Heart right ventricle (tissue), 16 donors: ENCODE measurements around the gene MX1. TPM values are rescaled to one million over a fixed set of nuclear protein-coding genes. Genes with fewer than 3 reads are reported as not detected.

Experiments used
- ATAC-seq, 8 donors: fragments of 200-7000 bp; cut with Tn5 transposase; one replicate each; pipeline ENCODE4 v1.9.1; 2020; ENCODE audit warnings: mild to moderate bottlenecking in 8 of 8, moderate library complexity in 8 of 8, moderate number of reproducible peaks in 1 of 8
- DNase-seq, 2 donors: peaks; one replicate each; pipeline ENCODE4 v3.0.0-alpha.2; 2020
- H3K27ac ChIP-seq, 10 donors: fragments of 200-600 bp; sonication (generic) in 2 of 10; one replicate each; pipeline versions ENCODE4 v1.5.0 to v1.8.0; 2020 to 2022; ENCODE audit warnings: mild to moderate bottlenecking in 3 of 10
- H3K27me3 ChIP-seq, 7 donors: fragments of 200-600 bp; one replicate each; pipeline ENCODE4 v1.8.0; 2021 to 2022; ENCODE audit warnings: mild to moderate bottlenecking in 2 of 7
- H3K36me3 ChIP-seq, 9 donors: fragments of 200-600 bp; sonication (generic) in 1 of 9; one replicate each; pipeline versions ENCODE4 v1.5.0 to v1.8.0; 2020 to 2022; ENCODE audit warnings: mild to moderate bottlenecking in 2 of 9
- H3K4me1 ChIP-seq, 9 donors: fragments of 200-600 bp; sonication (generic) in 1 of 9; one replicate each; pipeline versions ENCODE4 v1.5.0 to v1.8.0; 2020 to 2022; ENCODE audit warnings: mild to moderate bottlenecking in 4 of 9
- H3K4me3 ChIP-seq, 10 donors: fragments of 200-600 bp; sonication (generic) in 2 of 10; one replicate each; pipeline versions ENCODE4 v1.5.0 to v1.8.0; 2020 to 2022; ENCODE audit warnings: mild to moderate bottlenecking in 7 of 10, moderate library complexity in 2 of 10
- H3K9me3 ChIP-seq, 11 donors: fragments of 200-600 bp in 10 of 11; sonication (generic) in 2 of 11; one replicate each; pipeline versions ENCODE4 v1.5.0 to v1.8.0; 2013 to 2022; ENCODE audit warnings: mild to moderate bottlenecking in 2 of 11, control low read depth in 1 of 11, moderate library complexity in 1 of 11
- WGBS, 2 donors: extraction: QIAGEN DNeasy Blood & Tissue Kit; methylation state at CpG; one replicate each; pipeline ENCODE4 v1.1.7; 2013; ENCODE audit warnings: inconsistent platforms in 1 of 2; 5-methylcytosine and 5-hydroxymethylcytosine counted together
- intact Hi-C, 10 donors: fragments of 100-400 bp; cut with DNase I; formaldehyde crosslinking; loops; one replicate each; pipeline versions ENCODE4 v1.11.1 to v1.14.2; 2022
- polyA plus RNA-seq, 2 donors: library from polyadenylated mRNA; stranded (reverse); fragments of 200-250 nt; gene quantifications; one replicate each; pipeline ENCODE4 v1.2.3, GENCODE V29; 2013
- total RNA-seq, 10 donors: library from RNA; stranded (reverse); fragmentation: NEBNext Ultra II Directional in 3 of 10; extraction: Animal tissue kit (Norgen Biotek cat#: 25700) in 3 of 10; gene quantifications; one replicate each; pipeline versions ENCODE4 v1.2.1 to v1.2.4, GENCODE V29; 2021 to 2023
- TF ChIP-seq, protein P1 (sequence below), 9 donors: fragments of 200-600 bp; sonication (generic) in 2 of 9; IDR thresholded peaks; one replicate each; pipeline versions ENCODE4 v1.5.0 to v1.8.0; 2021 to 2022; ENCODE audit warnings: antibody characterized with exemption in 9 of 9, mild to moderate bottlenecking in 5 of 9, moderate library complexity in 1 of 9
- donor health status: Arrhythmogenic right ventricular cardiomyopathy.
- donor health status: ischemic (EF 13 %, LVEDD 7.1; RV severe dilation, severe dysfunction).
- donor health status: healthy with polysubstance abuse.
- donor health status: DM: no; HTN: yes; CAD: no.
- donor health status: DM: no; HTN: no; CAD: no.
- donor health status: ischemic (EF 25% LVEDD 6.9; RV normal size, moderate dysfunction).
- donor health status: ischemic (EF 25% LVEDD 5.7; RV mildly dilated, moderate dysfunction).
- donor health status: healthy.
- donor health status: DM: yes; HTN: yes; CAD: no.
- donor health status: Ischemic cardiomyopathy.
- donor health status: ischemic (EF 35%, LVEDD 5.7; RV mildly dilated, moderate dysfunction).
- donor health status: nonischemic (EF 11% LVEDD 7.7; RV severe dilation, severe dysfunction).
- donor health status: DM: yes; HTN: yes; CAD: no.
- donor health status: PGD.
- donor health status: ischemic (EF 29% LVEDD 5.4; RV normal size, mild dysfunction).
- donor health status: nonischemic (EF 23%, LVEDD 6.1; RV moderate dilation, normal function).

Gene MX1
- total and polyA plus RNA-seq, 12 donors: 5.4 to 50.0 (median 18.1) TPM

- WGBS, 2 donors: 95 to 97% methylated on average over 14 of the region's 14 CpGs
- TF ChIP-seq, protein P1, sequence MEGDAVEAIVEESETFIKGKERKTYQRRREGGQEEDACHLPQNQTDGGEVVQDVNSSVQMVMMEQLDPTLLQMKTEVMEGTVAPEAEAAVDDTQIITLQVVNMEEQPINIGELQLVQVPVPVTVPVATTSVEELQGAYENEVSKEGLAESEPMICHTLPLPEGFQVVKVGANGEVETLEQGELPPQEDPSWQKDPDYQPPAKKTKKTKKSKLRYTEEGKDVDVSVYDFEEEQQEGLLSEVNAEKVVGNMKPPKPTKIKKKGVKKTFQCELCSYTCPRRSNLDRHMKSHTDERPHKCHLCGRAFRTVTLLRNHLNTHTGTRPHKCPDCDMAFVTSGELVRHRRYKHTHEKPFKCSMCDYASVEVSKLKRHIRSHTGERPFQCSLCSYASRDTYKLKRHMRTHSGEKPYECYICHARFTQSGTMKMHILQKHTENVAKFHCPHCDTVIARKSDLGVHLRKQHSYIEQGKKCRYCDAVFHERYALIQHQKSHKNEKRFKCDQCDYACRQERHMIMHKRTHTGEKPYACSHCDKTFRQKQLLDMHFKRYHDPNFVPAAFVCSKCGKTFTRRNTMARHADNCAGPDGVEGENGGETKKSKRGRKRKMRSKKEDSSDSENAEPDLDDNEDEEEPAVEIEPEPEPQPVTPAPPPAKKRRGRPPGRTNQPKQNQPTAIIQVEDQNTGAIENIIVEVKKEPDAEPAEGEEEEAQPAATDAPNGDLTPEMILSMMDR (IDR thresholded peaks at IDR 0.05): no peak
- H3K27me3 ChIP-seq: peaks cover 0 to 3% (median 0%) of the 10 kb centered on the region in 7 donors
Observed at GRCh38 chr21:41388259-41388658, 37.8 kb upstream of the MX1 start.

GRCh38 chr21:41390043-41390639 is 35.9 kb upstream of the MX1 start:
- no peaks in the 10 kb centered on the region for H3K9me3 ChIP-seq
- DNase-seq (no peak), ATAC-seq (no peak)
- TF ChIP-seq, protein P1 (IDR thresholded peaks at IDR 0.05): no peak
- H3K4me1 ChIP-seq: peaks cover 0 to under 1% (median 0%) of the 10 kb centered on the region in 9 donors
- intact Hi-C loops: no loop called here
- H3K36me3 ChIP-seq: peaks cover 0 to 94% (median 4%) of the 10 kb centered on the region in 9 donors
- H3K27me3 ChIP-seq: peaks cover 0 to 3% (median 0%) of the 10 kb centered on the region in 7 donors
- 89 to 94% methylated on average over 17 of the region's 17 CpGs for WGBS, 2 donors
- no peak overlapping the region for H3K27ac ChIP-seq
- no peak overlapping the region for H3K4me3 ChIP-seq

More at GRCh38 chr21:41388259-41388658, 37.8 kb upstream of the MX1 start:
- DNase-seq: no peak
- ATAC-seq: no peak
- Histone ChIP-seq H3K36me3 (peaks cover 0 to 97% (median 4%) of the 10 kb centered on the region in 9 donors), H3K4me3 (no peak overlapping the region), H3K9me3 (no peaks in the 10 kb centered on the region), H3K4me1 (no peaks in the 10 kb centered on the region), H3K27ac (no peak overlapping the region)
- intact Hi-C loops: loop anchor here in 1 of 10 donors (5.0 kb wide), 1 partner anchor 49 kb away; no protein-coding TSS in a partner anchor

DNA sequence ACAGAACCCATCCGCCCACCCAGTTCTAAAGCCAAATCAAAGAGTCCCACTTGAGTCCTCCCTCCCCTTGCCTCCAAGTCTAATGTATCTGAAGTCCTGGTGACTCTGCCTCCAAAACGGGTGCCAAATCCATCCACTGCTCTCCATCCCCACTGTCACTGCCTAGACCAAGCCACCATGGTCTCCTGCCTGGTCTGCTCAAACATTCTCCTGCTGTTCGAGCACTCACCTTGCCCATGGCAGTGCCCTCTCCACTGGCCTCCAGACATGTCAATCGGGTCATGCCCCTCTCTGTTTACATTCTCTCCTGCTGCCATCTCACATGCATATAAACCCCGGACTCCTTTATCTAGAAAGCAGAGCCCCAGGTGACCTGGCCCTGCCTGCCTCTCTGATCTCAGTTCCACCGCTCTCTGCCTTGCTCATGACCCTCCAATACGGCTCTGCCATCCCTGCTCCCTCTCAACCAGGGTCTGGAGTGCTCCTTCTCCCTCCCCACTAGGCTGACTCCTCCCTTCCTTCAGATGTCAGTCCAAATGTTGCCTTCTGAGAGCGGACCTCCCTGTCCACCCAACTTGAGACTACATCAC is 32.1 kb upstream of the MX1 start:
- no peak for DNase-seq
- Histone ChIP-seq H3K4me3 (no peak overlapping the region), H3K27me3 (no peaks in the 10 kb centered on the region), H3K36me3 (peaks cover 0 to 96% (median 6%) of the 10 kb centered on the region in 9 donors), H3K9me3 (no peaks in the 10 kb centered on the region), H3K4me1 (peaks cover 0 to 30% (median 0%) of the 10 kb centered on the region in 9 donors), H3K27ac (no peak overlapping the region)
- intact Hi-C loops: no loop called here
- ATAC-seq: no peak
- TF ChIP-seq, protein P1 (IDR thresholded peaks at IDR 0.05): no peak
- 85 to 92% methylated on average over 8 of the region's 8 CpGs for WGBS, 2 donors

DNA sequence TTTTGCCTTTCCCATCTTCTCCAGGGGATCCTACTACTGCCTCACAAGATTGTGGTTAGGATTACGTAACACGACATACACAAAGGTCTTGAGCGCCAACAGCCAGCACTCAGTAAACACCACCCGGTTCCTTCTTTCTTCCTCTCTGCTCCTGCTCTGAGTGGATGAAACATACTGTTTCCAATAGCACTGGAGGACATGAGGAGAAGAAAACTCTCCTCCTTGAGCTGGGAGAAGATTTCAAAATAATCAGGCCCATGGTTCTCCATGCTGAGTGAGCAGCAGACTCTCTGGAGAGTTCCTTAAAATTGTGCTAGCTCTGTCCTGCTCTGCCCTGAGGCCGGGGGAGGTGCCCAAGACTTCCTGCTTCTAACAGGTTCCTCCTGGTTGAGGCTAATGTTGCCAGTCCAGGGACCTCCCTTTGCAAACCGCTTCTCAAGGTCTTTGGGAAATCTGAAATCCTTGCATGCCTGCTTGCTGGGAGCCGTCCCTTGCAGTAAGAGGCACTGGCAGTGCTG is 29.4 kb upstream of the MX1 start:
- WGBS, 2 donors: 71% methylated on average over 7 of the region's 7 CpGs
- no peak overlapping the region for H3K4me3 ChIP-seq
- ATAC-seq (peak in 5 of 8 donors; percentile 33 to 83 (median 71)), DNase-seq (no peak)
- H3K36me3 ChIP-seq: peaks cover 0 to 95% (median 7%) of the 10 kb centered on the region in 9 donors
- H3K4me1 ChIP-seq: peaks cover 0 to 30% (median 0%) of the 10 kb centered on the region in 9 donors
- H3K27ac ChIP-seq: peak overlapping the region in 1 of 10 donors; percentile 75
- intact Hi-C loops: no loop called here
- no peaks in the 10 kb centered on the region for H3K9me3 ChIP-seq
- TF ChIP-seq, protein P1 (IDR thresholded peaks at IDR 0.05): no peak
- no peaks in the 10 kb centered on the region for H3K27me3 ChIP-seq
